ENCODE results near the gene OSER1.
A peak's percentile ranks its signal among the peaks of the same experiment; 100 is the strongest.

OSER1 gene

GRCh38 chr20:44224637-44225036 lies 14.1 kb upstream of the OSER1 start:
- DNase-seq (ENCODE audit: low read depth in 3 of 3) = no peak

- no peak for DNase-seq (ENCODE audit: low read depth in 3 of 3)
Measured at GRCh38 chr20:44223721-44224120, 13.2 kb upstream of the OSER1 start.

- DNase-seq (ENCODE audit: low read depth in 3 of 3) = no peak
Measured at GRCh38 chr20:44222633-44223368, 12.2 kb upstream of the OSER1 start.

GRCh38 chr20:44222027-44222426 lies 11.5 kb upstream of the OSER1 start:
- DNase-seq (ENCODE audit: low read depth in 3 of 3) = no peak

- DNase-seq (ENCODE audit: low read depth in 3 of 3) = no peak
Measured at GRCh38 chr20:44221368-44221954, 10.9 kb upstream of the OSER1 start.

GRCh38 chr20:44219791-44220190 lies 9.2 kb upstream of the OSER1 start:
- DNase-seq (ENCODE audit: low read depth in 3 of 3) = no peak

- DNase-seq (ENCODE audit: low read depth in 3 of 3) = no peak
Measured at GRCh38 chr20:44219170-44219730, 8.7 kb upstream of the OSER1 start.

- DNase-seq (ENCODE audit: low read depth in 3 of 3) = no peak
Measured at GRCh38 chr20:44218446-44218845, 7.9 kb upstream of the OSER1 start.

GRCh38 chr20:44217342-44218092 lies 6.9 kb upstream of the OSER1 start:
- DNase-seq (ENCODE audit: low read depth in 3 of 3) = peak in 2 of 3 donors; percentile 46 to 70

GRCh38 chr20:44215125-44215524 lies 4.6 kb upstream of the OSER1 start:
- DNase-seq (ENCODE audit: low read depth in 3 of 3) = peak in 2 of 3 donors; percentile 49 to 63

GRCh38 chr20:44212792-44213191 lies 2.2 kb upstream of the OSER1 start:
- DNase-seq (ENCODE audit: low read depth in 3 of 3) = no peak

- no peak for DNase-seq (ENCODE audit: low read depth in 3 of 3)
Measured at GRCh38 chr20:44211177-44212039, 837 bp upstream of the OSER1 start.

- no peak for DNase-seq (ENCODE audit: low read depth in 3 of 3)
Measured at GRCh38 chr20:44209686-44210405, 725 bp downstream of the OSER1 start.

GRCh38 chr20:44208770-44209169 lies 1.8 kb downstream of the OSER1 start:
- no peak for DNase-seq (ENCODE audit: low read depth in 3 of 3)

- DNase-seq (ENCODE audit: low read depth in 3 of 3) = no peak
Measured at GRCh38 chr20:44208165-44208564, 2.4 kb downstream of the OSER1 start.

- DNase-seq (ENCODE audit: low read depth in 3 of 3) = no peak
Measured at GRCh38 chr20:44207126-44207723, 3.3 kb downstream of the OSER1 start.

GRCh38 chr20:44206132-44206531 lies 4.4 kb downstream of the OSER1 start:
- no peak for DNase-seq (ENCODE audit: low read depth in 3 of 3)

GRCh38 chr20:44204832-44205215 lies 5.7 kb downstream of the OSER1 start:
- DNase-seq (ENCODE audit: low read depth in 3 of 3) = no peak

- DNase-seq (ENCODE audit: low read depth in 3 of 3) = no peak
Measured at GRCh38 chr20:44204156-44204831, 6.3 kb downstream of the OSER1 start.

GRCh38 chr20:44203161-44203560 lies 7.4 kb downstream of the OSER1 start:
- no peak for DNase-seq (ENCODE audit: low read depth in 3 of 3)

Measured in stimulated activated CD4-positive, alpha-beta T cell treated with anti-CD3 and anti-CD28 coated beads, TNF-alpha, amount 100 ng/mL, for 48 hours (primary cell).